ENCODE data around the gene TEX22.

Gene TEX22

GRCh38 chr14:105422695-105423487 lies 24.6 kb downstream of the TEX22 start:
- DNase-seq, result no peak

- no peak for DNase-seq
Measured at GRCh38 chr14:105423488-105424195, 25.3 kb downstream of the TEX22 start.

GRCh38 chr14:105424861-105425260 lies 26.5 kb downstream of the TEX22 start:
- no peak for DNase-seq

GRCh38 chr14:105425823-105426247 lies 27.5 kb downstream of the TEX22 start:
- no peak for DNase-seq

GRCh38 chr14:105426416-105427130 lies 28.2 kb downstream of the TEX22 start:
- DNase-seq, result no peak

- DNase-seq, result no peak
Measured at GRCh38 chr14:105427412-105427811, 29.1 kb downstream of the TEX22 start.

GRCh38 chr14:105427936-105428485 lies 29.7 kb downstream of the TEX22 start:
- DNase-seq, result no peak

- no peak for DNase-seq
Measured at GRCh38 chr14:105430042-105430441, 31.7 kb downstream of the TEX22 start.

GRCh38 chr14:105430565-105430964 lies 32.2 kb downstream of the TEX22 start:
- no peak for DNase-seq

GRCh38 chr14:105431256-105431655 lies 32.9 kb downstream of the TEX22 start:
- DNase-seq, result no peak

GRCh38 chr14:105432657-105433056 lies 34.3 kb downstream of the TEX22 start:
- DNase-seq, result no peak

- DNase-seq, result no peak
Measured at GRCh38 chr14:105433161-105433605, 34.8 kb downstream of the TEX22 start.

GRCh38 chr14:105436402-105436801 lies 38.1 kb downstream of the TEX22 start:
- no peak for DNase-seq

- DNase-seq, result no peak
Measured at GRCh38 chr14:105436891-105437722, 38.8 kb downstream of the TEX22 start.

- no peak for DNase-seq
Measured at GRCh38 chr14:105437723-105438500, 39.6 kb downstream of the TEX22 start.

- DNase-seq, result no peak
Measured at GRCh38 chr14:105439179-105439578, 40.8 kb downstream of the TEX22 start.

- no peak for DNase-seq
Measured at GRCh38 chr14:105439710-105440553, 41.6 kb downstream of the TEX22 start.

- DNase-seq, result no peak
Measured at GRCh38 chr14:105440554-105440900, 42.2 kb downstream of the TEX22 start.

GRCh38 chr14:105440992-105441391 lies 42.7 kb downstream of the TEX22 start:
- DNase-seq, result no peak

GRCh38 chr14:105442125-105442524 lies 43.8 kb downstream of the TEX22 start:
- no peak for DNase-seq

GRCh38 chr14:105442834-105443233 lies 44.5 kb downstream of the TEX22 start:
- no peak for DNase-seq
